B cell (primary cell): ENCODE data around the gene DUSP1. TPM values are rescaled to one million over a fixed set of nuclear protein-coding genes. Genes with fewer than 3 reads are reported as not detected.

Source experiments
- ATAC-seq: fragments of 200-7000 bp; cut with Tn5 transposase; one replicate; pipeline ENCODE4 v1.10.0; 2021; ENCODE audit warnings: low read depth, mild to moderate bottlenecking, moderate number of reproducible peaks, moderate library complexity
- CTCF ChIA-PET: fragments of 350-600 bp; sonication (Branson Sonifier 250); formaldehyde crosslinking; loops from one replicate; lab custom pipeline; 2021; ENCODE audit warnings: antibody characterized with exemption, inconsistent platforms; lab: Charles Lee
- POLR2A ChIA-PET: fragments of 350-600 bp; sonication (Branson Sonifier 250); formaldehyde crosslinking; loops from one replicate; lab custom pipeline; 2021; ENCODE audit warnings: antibody characterized with exemption; lab: Charles Lee
- DNase-seq: peaks from one replicate; pipeline ENCODE4 v3.0.0; 2013
- H2AFZ ChIP-seq: 2 replicates; pipeline ENCODE4 v1.6.1; 2012; ENCODE audit warnings: mild to moderate bottlenecking, low read depth, low read length; ENCODE audit not compliant: insufficient read depth, poor library complexity, severe bottlenecking
- H3K27ac ChIP-seq, 2 donors: 1 replicate in 1 of 2; 2 replicates in 1 of 2; pipeline ENCODE4 v1.5.1; 2012 to 2013; ENCODE audit warnings: low read length in 2 of 2, mild to moderate bottlenecking in 2 of 2, moderate library complexity in 1 of 2
- H3K27me3 ChIP-seq, 4 experiments: fragments of 200-600 bp in 1 of 4; sonication (generic) in 1 of 4; replicated peaks in 1 of 4; 1 replicate in 2 of 4; 2 replicates in 2 of 4; pipeline versions ENCODE4 v1.6.1 to v1.7.0; 2013 to 2016; ENCODE audit warnings: low read length in 3 of 4, mild to moderate bottlenecking in 2 of 4, mixed read lengths in 1 of 4, moderate library complexity in 1 of 4; ENCODE audit not compliant: insufficient read depth in 4 of 4, control insufficient read depth in 3 of 4; ENCODE audit errors: control extremely low read depth in 1 of 4
- H3K36me3 ChIP-seq, 2 experiments: replicated peaks in 1 of 2; 1 replicate in 1 of 2; 2 replicates in 1 of 2; pipeline versions ENCODE4 v1.6.1 to v1.7.1; 2013; ENCODE audit warnings: low read length in 1 of 2; ENCODE audit not compliant: insufficient read depth in 2 of 2, control insufficient read depth in 1 of 2; ENCODE audit errors: control extremely low read depth in 1 of 2, extremely low read depth in 1 of 2
- H3K4me1 ChIP-seq, 2 donors: fragments of 200-600 bp in 1 of 2; sonication (generic) in 1 of 2; 1 replicate in 1 of 2; 2 replicates in 1 of 2; pipeline versions ENCODE4 v1.5.1 to v1.6.1; 2013 to 2017; ENCODE audit warnings: low read length in 2 of 2; ENCODE audit not compliant: control insufficient read depth in 2 of 2, insufficient read depth in 2 of 2
- H3K4me2 ChIP-seq: replicated peaks from 2 replicates; pipeline ENCODE3; 2012; ENCODE audit warnings: mild to moderate bottlenecking, low read depth, low read length; ENCODE audit not compliant: poor library complexity, severe bottlenecking
- H3K4me3 ChIP-seq, 5 experiments: fragments of 200-600 bp in 1 of 5; sonication (generic) in 1 of 5; 1 replicate in 3 of 5; 2 replicates in 2 of 5; pipeline versions ENCODE4 v1.5.1 to v1.7.0; 2011 to 2016; ENCODE audit warnings: low read length in 4 of 5, mild to moderate bottlenecking in 4 of 5, low read depth in 2 of 5, control low read depth in 1 of 5, moderate library complexity in 1 of 5; ENCODE audit not compliant: insufficient read depth in 1 of 5; ENCODE audit errors: control extremely low read depth in 1 of 5, extremely low read depth in 1 of 5
- H3K79me2 ChIP-seq: fragments of 200-600 bp; sonication (generic); one replicate; pipeline ENCODE4 v1.6.0; 2016; ENCODE audit warnings: low read length; ENCODE audit not compliant: control insufficient read depth, insufficient read depth
- H3K9ac ChIP-seq: fragments of 200-600 bp; sonication (generic); 2 replicates; pipeline ENCODE4 v1.6.1; 2017; ENCODE audit warnings: mild to moderate bottlenecking, low read length, moderate library complexity
- H3K9me3 ChIP-seq, 3 donors: one replicate each; pipeline versions ENCODE4 v1.6.1 to v1.7.1; 2013; ENCODE audit warnings: low read length in 2 of 3; ENCODE audit not compliant: control insufficient read depth in 2 of 3, insufficient read depth in 1 of 3; ENCODE audit errors: control extremely low read depth in 1 of 3
- H4K20me1 ChIP-seq: 2 replicates; pipeline ENCODE4 v1.6.0; 2012; ENCODE audit warnings: mild to moderate bottlenecking, low read length; ENCODE audit not compliant: insufficient read depth, control insufficient read depth, poor library complexity, severe bottlenecking
- H3K27ac Mint-ChIP-seq: one replicate; pipeline ENCODE4 v1.8.0; 2021; ENCODE audit warnings: mixed read lengths
- H3K27me3 Mint-ChIP-seq: one replicate; pipeline ENCODE4 v1.8.0; 2021; ENCODE audit warnings: mixed read lengths
- H3K4me1 Mint-ChIP-seq: one replicate; pipeline ENCODE4 v1.8.0; 2021; ENCODE audit warnings: mixed read lengths
- H3K4me3 Mint-ChIP-seq: one replicate; pipeline ENCODE4 v1.8.0; 2021; ENCODE audit warnings: mixed read lengths
- H3K9me3 Mint-ChIP-seq: one replicate; pipeline ENCODE4 v1.8.0; 2022; ENCODE audit warnings: mixed read lengths; ENCODE audit not compliant: insufficient read depth
- CTCF ChIP-seq: fragments of 200-600 bp; IDR thresholded peaks from one replicate; pipeline ENCODE4 v1.8.0; 2022; ENCODE audit warnings: antibody characterized with exemption, mild to moderate bottlenecking
- EZH2 ChIP-seq: IDR thresholded peaks from 2 replicates; pipeline ENCODE4 v1.6.1; 2012; ENCODE audit warnings: borderline replicate concordance, low read depth, mild to moderate bottlenecking, moderate library complexity, low read length; ENCODE audit not compliant: insufficient read depth, poor library complexity, severe bottlenecking
- WGBS: methylation state at CpG from one replicate; pipeline ENCODE4 v1.1.5; 2013; ENCODE audit warnings: missing lambda C conversion rate; ENCODE audit not compliant: insufficient coverage; 5-methylcytosine and 5-hydroxymethylcytosine counted together
- intact Hi-C: fragments of 100-400 bp; cut with micrococcal nuclease; formaldehyde crosslinking; loops from one replicate; pipeline ENCODE4 v1.10.0; 2022
- polyA plus RNA-seq: library from polyadenylated mRNA; depleted of rRNA; stranded (reverse); fragments of >200 nt; gene quantifications from 2 replicates; pipeline ENCODE4 v1.2.3, GENCODE V29; 2012
- total RNA-seq, 2 donors: library from RNA; stranded (reverse); fragments of 120-200 nt in 1 of 2; gene quantifications; 1 replicate in 1 of 2; 2 replicates in 1 of 2; pipeline versions ENCODE4 v1.2.3 to v1.2.4, GENCODE V29; 2013 to 2022

Gene DUSP1
- total and polyA plus RNA-seq, 2 donors (not counting 1 experiment from before 2014, with no cell fraction given): 71.2 to 4,228 TPM

- H3K9me3 Mint-ChIP-seq: no peaks in the 10 kb centered on the region
- no peak overlapping the region for H3K4me3 Mint-ChIP-seq
- Histone ChIP-seq H3K36me3 (no peaks in the 10 kb centered on the region), H3K4me3 (no peak overlapping the region), H3K79me2 (no peaks in the 10 kb centered on the region), H3K9me3 (no peaks in the 10 kb centered on the region), H3K4me1 (peaks cover 0 to 4% of the 10 kb centered on the region in 2 donors), H3K4me2 (no peak overlapping the region), H3K27me3 (no peaks in the 10 kb centered on the region), H3K9ac (no peak overlapping the region), H4K20me1 (no peaks in the 10 kb centered on the region), H3K27ac (no peak overlapping the region), H2AFZ (no peak overlapping the region)
- no peak overlapping the region for H3K27ac Mint-ChIP-seq
- POLR2A ChIA-PET: no interaction called here
- 100% methylated on average over 5 of the region's 9 CpGs for WGBS
- DNase-seq (no peak), ATAC-seq (no peak)
- intact Hi-C loops: no loop called here
- H3K4me1 Mint-ChIP-seq: peaks cover 3% of the 10 kb centered on the region
- no peaks in the 10 kb centered on the region for H3K27me3 Mint-ChIP-seq
- TF ChIP-seq EZH2 (no peak), CTCF (no peak)
- CTCF ChIA-PET: no interaction called here
Observed at GRCh38 chr5:172786736-172787462, 15.9 kb upstream of the DUSP1 start.

GRCh38 chr5:172785429-172786088 lies 14.6 kb upstream of the DUSP1 start:
- Mint-ChIP-seq H3K27me3 (no peaks in the 10 kb centered on the region), H3K9me3 (no peaks in the 10 kb centered on the region), H3K4me3 (no peak overlapping the region), H3K4me1 (peaks cover 3% of the 10 kb centered on the region), H3K27ac (no peak overlapping the region)
- Histone ChIP-seq H4K20me1 (no peaks in the 10 kb centered on the region), H3K27ac (no peak overlapping the region), H3K79me2 (no peaks in the 10 kb centered on the region), H2AFZ (no peak overlapping the region), H3K27me3 (no peaks in the 10 kb centered on the region), H3K36me3 (no peaks in the 10 kb centered on the region), H3K4me1 (peaks cover 0 to 4% of the 10 kb centered on the region in 2 donors), H3K9ac (no peak overlapping the region), H3K4me2 (no peak overlapping the region), H3K4me3 (no peak overlapping the region), H3K9me3 (no peaks in the 10 kb centered on the region)
- WGBS: 96% methylated on average over 3 of the region's 7 CpGs
- ChIA-PET CTCF (interaction anchor here (1.0 kb wide), 1 partner anchor 8 kb away, joined by 3 read pairs; no protein-coding TSS in a partner anchor), POLR2A (no interaction called here)
- no peak for DNase-seq
- no peak for ATAC-seq
- intact Hi-C loops: no loop called here
- no peak for TF ChIP-seq EZH2
- TF ChIP-seq CTCF: no peak
